ENCODE results near the gene FN1.

DNA sequence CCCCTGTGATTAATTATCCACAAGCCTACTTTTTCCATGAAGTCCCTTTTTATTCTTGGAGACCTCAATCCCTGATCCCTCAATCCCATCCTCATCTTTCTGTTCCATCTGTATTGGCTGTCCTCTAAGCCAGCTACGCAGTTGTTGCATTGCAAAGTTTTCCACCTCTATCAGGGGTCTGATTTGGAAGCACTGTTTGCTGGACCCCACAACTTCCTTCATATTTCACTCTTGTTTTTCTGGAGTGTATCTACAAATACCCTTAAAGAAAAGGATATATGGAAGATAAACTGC, 22.4 kb downstream of the FN1 start:
- TF ChIP-seq TAF1 (IDR thresholded peaks at IDR 0.05; ENCODE audit: low read depth) (no peak), EP300 (IDR thresholded peaks at IDR 0.05; ENCODE audit: borderline replicate concordance) (no peak), CREB1 (IDR thresholded peaks at IDR 0.05; ENCODE audit: low read depth) (no peak), YY1 (IDR thresholded peaks at IDR 0.05; ENCODE audit: low read depth) (no peak), RAD21 (IDR thresholded peaks at IDR 0.05; ENCODE audit: low read depth) (no peak), TEAD4 (IDR thresholded peaks at IDR 0.05) (no peak), EGR1 (IDR thresholded peaks at IDR 0.05) (no peak), CEBPB (IDR thresholded peaks at IDR 0.05) (no peak), TCF12 (IDR thresholded peaks at IDR 0.05; ENCODE audit: low read depth) (no peak), NFIC (IDR thresholded peaks at IDR 0.05) (no peak), ZBTB7A (IDR thresholded peaks at IDR 0.05; ENCODE audit: low read depth) (no peak)
- TF ChIP-seq, protein P1, sequence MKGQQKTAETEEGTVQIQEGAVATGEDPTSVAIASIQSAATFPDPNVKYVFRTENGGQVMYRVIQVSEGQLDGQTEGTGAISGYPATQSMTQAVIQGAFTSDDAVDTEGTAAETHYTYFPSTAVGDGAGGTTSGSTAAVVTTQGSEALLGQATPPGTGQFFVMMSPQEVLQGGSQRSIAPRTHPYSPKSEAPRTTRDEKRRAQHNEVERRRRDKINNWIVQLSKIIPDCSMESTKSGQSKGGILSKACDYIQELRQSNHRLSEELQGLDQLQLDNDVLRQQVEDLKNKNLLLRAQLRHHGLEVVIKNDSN (IDR thresholded peaks at IDR 0.05): no peak
- TF ChIP-seq, protein P2, sequence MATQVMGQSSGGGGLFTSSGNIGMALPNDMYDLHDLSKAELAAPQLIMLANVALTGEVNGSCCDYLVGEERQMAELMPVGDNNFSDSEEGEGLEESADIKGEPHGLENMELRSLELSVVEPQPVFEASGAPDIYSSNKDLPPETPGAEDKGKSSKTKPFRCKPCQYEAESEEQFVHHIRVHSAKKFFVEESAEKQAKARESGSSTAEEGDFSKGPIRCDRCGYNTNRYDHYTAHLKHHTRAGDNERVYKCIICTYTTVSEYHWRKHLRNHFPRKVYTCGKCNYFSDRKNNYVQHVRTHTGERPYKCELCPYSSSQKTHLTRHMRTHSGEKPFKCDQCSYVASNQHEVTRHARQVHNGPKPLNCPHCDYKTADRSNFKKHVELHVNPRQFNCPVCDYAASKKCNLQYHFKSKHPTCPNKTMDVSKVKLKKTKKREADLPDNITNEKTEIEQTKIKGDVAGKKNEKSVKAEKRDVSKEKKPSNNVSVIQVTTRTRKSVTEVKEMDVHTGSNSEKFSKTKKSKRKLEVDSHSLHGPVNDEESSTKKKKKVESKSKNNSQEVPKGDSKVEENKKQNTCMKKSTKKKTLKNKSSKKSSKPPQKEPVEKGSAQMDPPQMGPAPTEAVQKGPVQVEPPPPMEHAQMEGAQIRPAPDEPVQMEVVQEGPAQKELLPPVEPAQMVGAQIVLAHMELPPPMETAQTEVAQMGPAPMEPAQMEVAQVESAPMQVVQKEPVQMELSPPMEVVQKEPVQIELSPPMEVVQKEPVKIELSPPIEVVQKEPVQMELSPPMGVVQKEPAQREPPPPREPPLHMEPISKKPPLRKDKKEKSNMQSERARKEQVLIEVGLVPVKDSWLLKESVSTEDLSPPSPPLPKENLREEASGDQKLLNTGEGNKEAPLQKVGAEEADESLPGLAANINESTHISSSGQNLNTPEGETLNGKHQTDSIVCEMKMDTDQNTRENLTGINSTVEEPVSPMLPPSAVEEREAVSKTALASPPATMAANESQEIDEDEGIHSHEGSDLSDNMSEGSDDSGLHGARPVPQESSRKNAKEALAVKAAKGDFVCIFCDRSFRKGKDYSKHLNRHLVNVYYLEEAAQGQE (IDR thresholded peaks at IDR 0.05; ENCODE audit: low read depth): no peak
- TF ChIP-seq, protein P3, sequence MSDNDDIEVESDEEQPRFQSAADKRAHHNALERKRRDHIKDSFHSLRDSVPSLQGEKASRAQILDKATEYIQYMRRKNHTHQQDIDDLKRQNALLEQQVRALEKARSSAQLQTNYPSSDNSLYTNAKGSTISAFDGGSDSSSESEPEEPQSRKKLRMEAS (IDR thresholded peaks at IDR 0.05): no peak

Measured in Ishikawa (cell line).